HepG2 (cell line): ENCODE measurements around the gene VPREB1. TPM values are rescaled to one million over a fixed set of nuclear protein-coding genes. Genes with fewer than 3 reads are reported as not detected.

Experiments
- ATAC-seq: fragments of 200-7000 bp; cut with Tn5 transposase; 3 replicates; pipeline ENCODE4 v1.9.1; 2020; ENCODE audit warnings: mild to moderate bottlenecking, moderate library complexity
- BruUV-seq: library from RNA; stranded (reverse); fragments of 400-500 nt; replicated peaks from 2 replicates; lab custom pipeline; 2021; lab: Mats Ljungman, UMichigan
- CTCF ChIA-PET: fragments of 300-600 bp; formaldehyde crosslinking; extraction: SDS; loops from one replicate; lab custom pipeline; 2021; ENCODE audit warnings: low total read pairs, inconsistent platforms, low intra/inter-chr PET ratio; lab: Yijun Ruan, JAX
- POLR2A ChIA-PET: fragments of 350-600 bp; sonication (Branson Sonifier 250); formaldehyde crosslinking; loops from one replicate; lab custom pipeline; 2020; ENCODE audit warnings: antibody characterized with exemption, inconsistent platforms; lab: Yijun Ruan, JAX
- DNase-seq: peaks from one replicate; pipeline ENCODE4 v3.0.0-alpha.2; 2015; ENCODE audit warnings: low spot score
- FAIRE-seq: peaks from 3 replicates; lab custom pipeline; 2011; peaks lifted over from hg19 to GRCh38; lab: Jason Lieb, UNC
- H2AFZ ChIP-seq: one replicate; pipeline ENCODE4 v1.6.1; 2011; ENCODE audit warnings: low read length, inconsistent platforms
- H3K27ac ChIP-seq: fragments of 300-600 bp; 3 replicates; pipeline ENCODE4 v1.8.0; 2011; ENCODE audit warnings: mixed run types, mild to moderate bottlenecking, mixed read lengths, low read length, inconsistent platforms; ENCODE audit not compliant: insufficient read depth; ENCODE audit errors: extremely low read length
- H3K27me3 ChIP-seq, 2 experiments: fragments of 200-600 bp in 1 of 2; 2 replicates in 1 of 2; 3 replicates in 1 of 2; pipeline versions ENCODE4 v1.6.0 to v1.8.0; 2011; ENCODE audit warnings: low read length in 2 of 2, mild to moderate bottlenecking in 2 of 2, moderate library complexity in 2 of 2, inconsistent platforms in 1 of 2; ENCODE audit not compliant: insufficient read depth in 2 of 2, control insufficient read depth in 1 of 2
- H3K36me3 ChIP-seq, 2 experiments: fragments of 200-600 bp in 1 of 2; replicated peaks in 1 of 2; 2 replicates in 1 of 2; 3 replicates in 1 of 2; pipeline versions ENCODE4 v1.5.1 to v1.8.0; 2011; ENCODE audit warnings: low read length in 2 of 2, inconsistent platforms in 1 of 2; ENCODE audit not compliant: insufficient read depth in 2 of 2, control insufficient read depth in 1 of 2
- H3K4me1 ChIP-seq: 2 replicates; pipeline ENCODE4 v1.5.1; 2012; ENCODE audit warnings: low read length, inconsistent platforms; ENCODE audit not compliant: insufficient read depth
- H3K4me2 ChIP-seq: 2 replicates; pipeline ENCODE4 v1.6.0; 2011; ENCODE audit warnings: low read depth, low read length, inconsistent platforms
- H3K4me3 ChIP-seq, 3 experiments: fragments of 200-600 bp in 1 of 3; sonication (generic), shearing (Covaris generic) in 1 of 3; replicated peaks in 1 of 3; 2 replicates each; pipeline ENCODE4 v1.5.1; 2011 to 2016; ENCODE audit warnings: low read length in 3 of 3, inconsistent platforms in 2 of 3, low read depth in 2 of 3, mild to moderate bottlenecking in 2 of 3, control low read depth in 1 of 3, mixed read lengths in 1 of 3; ENCODE audit not compliant: insufficient read depth in 1 of 3
- H3K79me2 ChIP-seq: one replicate; pipeline ENCODE4 v1.6.1; 2011; ENCODE audit warnings: low read length, inconsistent platforms; ENCODE audit not compliant: insufficient read depth
- H3K9ac ChIP-seq: 2 replicates; pipeline ENCODE4 v1.6.0; 2011; ENCODE audit warnings: mild to moderate bottlenecking, low read depth, low read length, inconsistent platforms; ENCODE audit not compliant: insufficient read depth
- H3K9me3 ChIP-seq: 2 replicates; pipeline ENCODE4 v1.5.1; 2012; ENCODE audit warnings: mild to moderate bottlenecking, low read length
- H4K20me1 ChIP-seq: 2 replicates; pipeline ENCODE4 v1.6.0; 2011; ENCODE audit warnings: inconsistent platforms, mild to moderate bottlenecking, low read length, moderate library complexity; ENCODE audit not compliant: insufficient read depth
- AGO2 ChIP-seq: fragments of 200-400 bp; formaldehyde crosslinking; optimal IDR thresholded peaks from 2 replicates; pipeline ENCODE3; 2017; ENCODE audit warnings: mild to moderate bottlenecking, low read depth, low read length, moderate library complexity
- ATRX ChIP-seq: sonication (generic); formaldehyde crosslinking; IDR thresholded peaks from 2 replicates; pipeline ENCODE4 v1.4.0; 2020; ENCODE audit warnings: missing genetic modification reagents, borderline replicate concordance
- E2F1 ChIP-seq: sonication (generic); formaldehyde crosslinking; IDR thresholded peaks from 2 replicates; pipeline ENCODE4 v1.5.0; 2020; ENCODE audit warnings: missing genetic modification reagents
- HOXA9 ChIP-seq: sonication (generic); formaldehyde crosslinking; IDR thresholded peaks from 2 replicates; pipeline ENCODE4 v1.8.1; 2022; ENCODE audit warnings: missing genetic modification reagents, mild to moderate bottlenecking, moderate library complexity, borderline replicate concordance
- KDM6A ChIP-seq: IDR thresholded peaks from 2 replicates; pipeline ENCODE4 v1.6.1; 2016; ENCODE audit warnings: low read depth
- MTF2 ChIP-seq: sonication (generic); formaldehyde crosslinking; IDR thresholded peaks from 2 replicates; pipeline ENCODE4 v1.5.0; 2020; ENCODE audit warnings: missing genetic modification reagents, borderline replicate concordance
- PHB2 ChIP-seq: fragments of 450-650 bp; IDR thresholded peaks from 2 replicates; pipeline ENCODE4 v1.6.1; 2018; ENCODE audit not compliant: partially characterized antibody
- PRPF4 ChIP-seq: fragments of 200-400 bp; formaldehyde crosslinking; IDR thresholded peaks from 2 replicates; pipeline ENCODE4 v1.6.1; 2016; ENCODE audit warnings: low read length, low read depth; ENCODE audit not compliant: poor library complexity, severe bottlenecking
- RNF2 ChIP-seq: fragments of 450-650 bp; conservative IDR thresholded peaks from 2 replicates; pipeline ENCODE4 v1.6.1; 2016; ENCODE audit warnings: low read depth
- RXRA ChIP-seq: sonication (generic); formaldehyde crosslinking; IDR thresholded peaks from 2 replicates; pipeline ENCODE4 v1.5.1; 2020; ENCODE audit warnings: missing genetic modification reagents
- SAFB2 ChIP-seq: sonication (generic); formaldehyde crosslinking; IDR thresholded peaks from 2 replicates; pipeline ENCODE4 v1.5.1; 2020; ENCODE audit warnings: missing genetic modification reagents, low read depth, mild to moderate bottlenecking, borderline replicate concordance
- SIX4 ChIP-seq: sonication (generic); formaldehyde crosslinking; IDR thresholded peaks from 2 replicates; pipeline ENCODE4 v1.4.0; 2020; ENCODE audit warnings: missing genetic modification reagents
- ZFP37 ChIP-seq: sonication (generic); formaldehyde crosslinking; IDR thresholded peaks from 2 replicates; pipeline ENCODE4 v1.4.0; 2020; ENCODE audit warnings: missing genetic modification reagents, borderline replicate concordance
- ZNF207 ChIP-seq: fragments of 450-650 bp; IDR thresholded peaks from 2 replicates; pipeline ENCODE4 v1.6.1; 2016; ENCODE audit warnings: antibody characterized with exemption, borderline replicate concordance
- ZNF30 ChIP-seq: sonication (generic); formaldehyde crosslinking; IDR thresholded peaks from 2 replicates; pipeline ENCODE4 v1.5.0; 2020; ENCODE audit warnings: mild to moderate bottlenecking, missing genetic modification reagents
- ZNF337 ChIP-seq: sonication (generic); formaldehyde crosslinking; IDR thresholded peaks from 2 replicates; pipeline ENCODE4 v1.5.1; 2020; ENCODE audit warnings: missing genetic modification reagents, low read depth, mild to moderate bottlenecking, borderline replicate concordance
- ZNF414 ChIP-seq: sonication (generic); formaldehyde crosslinking; IDR thresholded peaks from 2 replicates; pipeline ENCODE4 v1.5.0; 2020; ENCODE audit warnings: missing genetic modification reagents
- ZNF615 ChIP-seq: sonication (generic); formaldehyde crosslinking; IDR thresholded peaks from 2 replicates; pipeline ENCODE4 v1.5.0; 2020; ENCODE audit warnings: mild to moderate bottlenecking, missing genetic modification reagents, borderline replicate concordance
- ZNF75D ChIP-seq: sonication (generic); formaldehyde crosslinking; IDR thresholded peaks from 2 replicates; pipeline ENCODE4 v1.8.1; 2023; ENCODE audit warnings: missing genetic modification reagents, mild to moderate bottlenecking, borderline replicate concordance
- WGBS: methylation state at CpG from one replicate; pipeline ENCODE4 v1.1.6; 2017; ENCODE audit warnings: low lambda C conversion rate; 5-methylcytosine and 5-hydroxymethylcytosine counted together
- in situ Hi-C: cut with HindIII; loops from 2 replicates; pipeline ENCODE4 v1.10.0; 2017; ENCODE audit warnings: low pct_unique_long_range_greater_than_20kb; ENCODE audit not compliant: extremely low pct_ligation_motif_present
- intact Hi-C: fragments of 100-400 bp; cut with micrococcal nuclease; formaldehyde crosslinking; loops from one replicate; pipeline ENCODE4 v1.10.0; 2022; ENCODE audit not compliant: unreplicated experiment
- polyA plus RNA-seq, 8 experiments: library from polyadenylated mRNA; depleted of rRNA in 3 of 8; stranded (reverse) in 7 of 8; unstranded in 1 of 8; fragments of >200 nt; fragmentation: Illumina TruSeq in 4 of 8; extraction: Trizol in 4 of 8; gene quantifications; 2 replicates each; pipeline versions ENCODE4 v1.2.1 to v1.2.3, GENCODE V29; 2011 to 2016; ENCODE audit warnings: low read depth in 4 of 8, missing spikeins in 1 of 8, mixed read lengths in 1 of 8; ENCODE audit not compliant: insufficient read depth in 1 of 8
- total RNA-seq, 5 experiments: library from RNA; depleted of rRNA; stranded (reverse); fragments of >200 nt; fragmentation: Illumina TruSeq; extraction: Trizol; gene quantifications; 2 replicates each; pipeline ENCODE4 v1.2.3, GENCODE V29; 2016; ENCODE audit warnings: low read depth in 1 of 5
- TF ChIP-seq, protein P1 (sequence below): sonication (generic); formaldehyde crosslinking; IDR thresholded peaks from 2 replicates; pipeline ENCODE4 v1.4.0; 2020; ENCODE audit warnings: missing genetic modification reagents
- TF ChIP-seq, protein P2 (sequence below): sonication (generic); formaldehyde crosslinking; IDR thresholded peaks from 2 replicates; pipeline ENCODE4 v1.4.0; 2020; ENCODE audit warnings: missing genetic modification reagents, low read depth, mild to moderate bottlenecking, borderline replicate concordance

VPREB1 gene
- total and polyA plus RNA-seq, 2 of the 13 experiments (the other 11 are each of a cell fraction or from before 2014, with no cell fraction given) = not detected

GRCh38 chr22:22216450-22216959 lies 28.1 kb upstream of the VPREB1 start (continued):
- TF ChIP-seq, protein P1, sequence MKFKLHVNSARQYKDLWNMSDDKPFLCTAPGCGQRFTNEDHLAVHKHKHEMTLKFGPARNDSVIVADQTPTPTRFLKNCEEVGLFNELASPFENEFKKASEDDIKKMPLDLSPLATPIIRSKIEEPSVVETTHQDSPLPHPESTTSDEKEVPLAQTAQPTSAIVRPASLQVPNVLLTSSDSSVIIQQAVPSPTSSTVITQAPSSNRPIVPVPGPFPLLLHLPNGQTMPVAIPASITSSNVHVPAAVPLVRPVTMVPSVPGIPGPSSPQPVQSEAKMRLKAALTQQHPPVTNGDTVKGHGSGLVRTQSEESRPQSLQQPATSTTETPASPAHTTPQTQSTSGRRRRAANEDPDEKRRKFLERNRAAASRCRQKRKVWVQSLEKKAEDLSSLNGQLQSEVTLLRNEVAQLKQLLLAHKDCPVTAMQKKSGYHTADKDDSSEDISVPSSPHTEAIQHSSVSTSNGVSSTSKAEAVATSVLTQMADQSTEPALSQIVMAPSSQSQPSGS = no peak
- no peak for TF ChIP-seq SAFB2 (CRISPR knock-in tag)
- TF ChIP-seq RXRA (CRISPR knock-in tag) = no peak
- no peak for TF ChIP-seq ZNF75D
- TF ChIP-seq, all 625 proteins: peak for 0

GRCh38 chr22:22218302-22218701 lies 26.3 kb upstream of the VPREB1 start:
- H3K27ac ChIP-seq = no peak overlapping the region
- H3K27me3 ChIP-seq = peaks cover 2 to 3% of the 10 kb centered on the region in 2 experiments; a peak in 1 of 5 replicates
- ATAC-seq (no peak), FAIRE-seq (no peak), DNase-seq (no peak)
- H3K4me2 ChIP-seq = no peak overlapping the region
- H3K4me3 ChIP-seq = no peak overlapping the region
- ChIA-PET CTCF (no interaction called here), POLR2A (no interaction called here)
- BruUV-seq = no TSS peak
- in situ Hi-C loops = loop anchor here (25.0 kb wide), 1 partner anchor 119 kb away; no protein-coding TSS in a partner anchor
- H2AFZ ChIP-seq = no peak overlapping the region
- H3K36me3 ChIP-seq = no peaks in the 10 kb centered on the region
- H3K9me3 ChIP-seq = no peaks in the 10 kb centered on the region
- no peaks in the 10 kb centered on the region for H3K79me2 ChIP-seq
- 0% methylated on average over 4 of the region's 4 CpGs for WGBS
- H3K9ac ChIP-seq = no peak overlapping the region
- H4K20me1 ChIP-seq = no peaks in the 10 kb centered on the region
- intact Hi-C loops = no loop called here
- H3K4me1 ChIP-seq = peaks cover 13% of the 10 kb centered on the region
- TF ChIP-seq ZNF207 (no peak), ZNF615 (CRISPR knock-in tag) (no peak), ZNF337 (no peak), ATRX (no peak), ZFP37 (CRISPR knock-in tag) (no peak), MTF2 (CRISPR knock-in tag) (no peak), SIX4 (CRISPR knock-in tag) (no peak), ZNF414 (CRISPR knock-in tag) (no peak), HOXA9 (CRISPR knock-in tag) (no peak), ZNF30 (no peak), PHB2 (no peak), AGO2 (no peak), PRPF4 (no peak), RNF2 (no peak), E2F1 (no peak), KDM6A (CRISPR knock-in tag) (no peak)
- TF ChIP-seq, protein P2, sequence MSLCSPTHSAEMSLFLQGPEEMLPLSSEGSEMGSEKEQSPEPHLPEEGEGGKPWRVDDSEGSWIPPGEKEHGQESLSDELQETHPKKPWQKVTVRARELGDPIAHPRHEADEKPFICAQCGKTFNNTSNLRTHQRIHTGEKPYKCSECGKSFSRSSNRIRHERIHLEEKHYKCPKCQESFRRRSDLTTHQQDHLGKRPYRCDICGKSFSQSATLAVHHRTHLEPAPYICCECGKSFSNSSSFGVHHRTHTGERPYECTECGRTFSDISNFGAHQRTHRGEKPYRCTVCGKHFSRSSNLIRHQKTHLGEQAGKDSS (CRISPR knock-in tag) = no peak
